GM19240 (cell line): ENCODE results near the gene BFSP1.

Experiments
- DNase-seq: peaks from one replicate; pipeline ENCODE4 v3.0.0; 2011; ENCODE audit warnings: low spot score; ENCODE audit not compliant: insufficient read length

BFSP1 gene

DNA sequence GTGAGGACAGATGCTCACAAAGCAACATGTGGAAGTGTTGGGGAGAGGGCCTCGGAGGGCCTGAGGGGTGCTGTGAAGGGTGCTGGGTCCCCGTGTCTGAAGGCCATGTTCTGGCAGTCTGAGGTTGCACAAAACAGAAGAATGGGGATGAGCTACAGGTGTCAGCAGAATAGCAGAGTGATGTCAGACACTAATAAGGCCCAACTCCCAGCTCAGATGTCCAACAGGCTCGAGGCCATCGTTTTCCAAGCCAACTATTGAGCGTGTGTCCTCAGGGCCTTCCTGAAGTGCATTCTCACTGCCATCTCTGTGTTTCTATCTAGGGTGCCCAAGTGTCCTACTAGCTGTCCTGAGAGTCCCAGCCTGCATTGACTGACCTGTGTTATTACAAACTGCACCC is 7.9 kb downstream of the BFSP1 start:
- no peak for DNase-seq

DNA sequence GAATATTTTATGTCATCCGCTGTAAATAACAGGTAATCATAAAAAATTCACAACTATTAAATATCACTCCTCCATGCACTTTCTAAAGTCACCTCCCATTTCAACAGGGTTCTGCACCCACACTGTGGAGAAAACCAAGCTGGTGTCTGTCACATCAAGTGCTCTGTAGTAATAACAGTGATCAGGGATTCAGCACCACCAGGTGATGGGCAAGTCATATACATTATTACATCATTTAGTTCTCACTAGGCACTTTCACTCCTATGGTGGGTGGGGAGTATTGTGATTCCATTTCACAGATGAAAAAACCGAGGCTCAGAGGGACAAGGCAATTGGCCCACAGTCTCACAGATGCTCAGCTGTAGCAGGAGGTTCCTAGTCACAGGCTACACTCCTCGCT is 8.7 kb downstream of the BFSP1 start:
- no peak for DNase-seq

DNA sequence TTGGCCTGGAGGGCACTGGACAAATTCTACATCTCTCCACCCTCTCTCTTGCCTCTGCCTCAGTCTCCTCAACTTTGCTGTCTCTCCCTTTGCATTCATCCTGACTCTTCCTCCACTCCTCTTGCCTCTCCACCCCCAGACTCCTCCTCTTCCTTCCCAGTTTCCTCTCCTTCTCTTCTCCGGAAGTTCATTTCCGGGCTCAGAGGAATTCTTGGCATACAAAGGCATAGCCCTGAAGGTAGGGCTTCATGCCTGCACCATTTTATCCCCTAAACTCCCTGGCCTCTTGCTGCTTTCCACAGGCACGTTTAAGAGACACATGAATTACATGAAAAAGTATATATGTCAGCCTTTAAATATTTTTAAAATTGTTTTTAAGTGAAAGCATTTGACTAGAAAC is 10.6 kb downstream of the BFSP1 start:
- no peak for DNase-seq

DNA sequence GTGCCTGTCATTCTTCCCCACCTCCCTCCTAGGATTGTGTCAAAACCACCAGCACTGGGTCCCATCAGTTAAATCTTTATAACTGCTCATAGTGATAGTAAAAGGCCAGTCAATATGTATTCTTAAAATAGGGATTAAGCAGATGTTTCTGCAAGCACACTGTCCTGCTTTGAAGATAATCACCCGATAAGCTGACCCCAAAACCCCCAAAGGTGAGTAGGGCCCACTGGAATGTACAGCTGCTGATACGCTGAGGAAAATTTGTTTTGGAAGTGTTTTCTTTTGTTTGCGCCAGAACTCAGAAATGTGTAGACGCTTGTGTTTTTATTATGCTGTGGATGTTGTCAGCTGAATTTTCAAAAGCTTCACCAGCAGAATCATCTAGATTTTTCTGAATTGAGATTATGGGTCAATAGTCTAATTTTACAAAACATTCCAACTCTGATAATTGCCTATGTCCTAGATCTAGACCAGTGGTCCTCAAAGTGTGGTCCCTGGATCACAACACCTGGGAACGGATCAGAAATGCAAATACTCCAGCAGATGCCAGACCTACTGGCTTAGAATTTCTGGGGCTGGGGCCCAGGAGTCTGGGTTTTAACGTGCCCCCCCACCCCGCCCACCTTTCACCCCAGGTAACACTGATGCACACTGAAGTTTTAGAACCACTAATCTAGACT is 11.4 kb downstream of the BFSP1 start:
- DNase-seq: no peak

DNA sequence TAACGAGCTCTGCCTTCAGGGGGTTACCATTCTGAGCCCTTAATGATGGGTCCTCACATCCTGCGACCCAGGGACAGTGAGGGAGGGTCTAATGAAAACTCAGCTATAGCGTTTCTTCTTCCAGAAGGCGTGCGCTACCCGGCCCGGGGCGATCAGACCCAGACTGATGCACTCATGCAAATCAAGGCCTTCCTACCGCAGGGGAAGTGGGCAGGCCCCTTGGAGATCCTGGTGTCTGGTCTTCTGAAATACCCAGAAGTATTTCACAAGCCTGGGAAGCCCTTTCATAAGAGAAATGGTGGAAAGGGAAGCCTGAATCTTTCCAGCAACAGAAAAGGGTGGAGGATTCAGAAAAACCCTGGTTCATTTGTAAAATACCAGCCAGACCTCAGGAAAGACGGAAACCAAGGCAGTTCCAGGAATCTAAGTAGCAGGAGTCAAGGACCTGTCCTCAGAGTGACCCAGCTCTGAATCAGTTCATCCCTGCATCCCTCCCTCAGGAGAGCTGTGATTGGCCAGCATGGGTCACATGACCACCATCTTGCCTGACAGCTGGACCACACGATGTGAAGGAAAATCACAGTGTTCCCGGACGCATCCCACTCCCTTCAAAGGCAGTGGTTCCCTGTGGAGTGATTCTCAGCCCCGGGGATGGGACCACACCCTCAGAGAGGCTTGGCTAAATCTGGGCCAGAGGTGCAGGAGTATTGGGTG is 12.7 kb downstream of the BFSP1 start:
- no peak for DNase-seq

DNA sequence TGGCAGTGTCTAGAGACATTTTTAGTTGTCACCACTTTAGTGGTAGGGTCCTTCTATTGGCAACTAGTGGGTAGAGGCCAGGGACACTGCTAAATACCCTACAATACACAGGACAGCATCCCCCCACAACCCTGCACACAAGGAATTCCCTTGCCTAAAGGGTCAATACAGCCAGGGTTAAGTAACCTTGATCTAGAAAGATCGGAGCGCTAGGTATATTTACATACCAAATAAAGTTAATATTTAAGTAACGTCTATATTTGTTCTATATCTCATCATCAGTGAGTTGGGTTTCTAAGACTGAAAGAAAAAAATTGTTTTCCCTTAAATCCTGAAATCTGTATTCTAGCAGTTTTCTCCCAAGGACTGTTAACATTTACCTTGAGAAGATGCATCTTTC is 16.1 kb downstream of the BFSP1 start:
- DNase-seq: no peak

DNA sequence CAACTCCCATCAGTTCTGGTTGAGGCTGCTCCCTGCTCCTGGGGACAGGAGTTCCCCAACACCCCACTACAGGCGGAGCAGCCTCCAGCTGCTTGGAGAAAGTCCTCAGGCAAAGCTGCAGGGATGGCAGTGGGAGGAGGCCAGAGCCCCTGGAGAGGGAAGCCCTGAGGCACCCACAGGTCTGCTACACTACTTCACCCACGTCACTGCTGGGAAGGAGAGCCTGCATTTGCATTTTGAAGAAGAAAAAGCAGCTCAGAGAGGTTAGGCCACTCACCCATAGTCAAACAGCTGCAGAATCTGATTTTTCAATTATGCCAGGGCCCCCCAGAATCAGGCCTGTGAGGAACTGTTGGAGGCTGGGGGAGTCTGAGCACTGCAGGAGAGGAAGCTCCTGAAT is 17.2 kb downstream of the BFSP1 start:
- no peak for DNase-seq

DNA sequence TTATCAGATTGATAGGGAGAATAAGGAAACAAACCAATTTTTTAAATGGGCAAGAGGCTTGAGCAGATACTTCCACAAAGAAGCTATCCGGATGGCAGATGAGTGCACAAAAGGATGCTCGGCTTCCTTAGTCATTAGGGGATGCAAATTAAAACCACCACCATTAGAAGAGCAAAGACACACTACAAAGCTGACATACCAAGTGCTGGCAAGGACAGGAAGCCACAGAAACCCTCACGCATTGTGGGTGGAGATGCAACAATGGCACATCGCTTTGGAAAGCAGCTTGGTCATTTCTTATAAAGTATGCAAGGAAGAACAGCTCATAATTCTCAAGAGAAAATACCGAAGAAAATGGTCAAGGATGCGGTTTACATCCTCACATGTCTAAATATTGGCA is 19.8 kb downstream of the BFSP1 start:
- no peak for DNase-seq

DNA sequence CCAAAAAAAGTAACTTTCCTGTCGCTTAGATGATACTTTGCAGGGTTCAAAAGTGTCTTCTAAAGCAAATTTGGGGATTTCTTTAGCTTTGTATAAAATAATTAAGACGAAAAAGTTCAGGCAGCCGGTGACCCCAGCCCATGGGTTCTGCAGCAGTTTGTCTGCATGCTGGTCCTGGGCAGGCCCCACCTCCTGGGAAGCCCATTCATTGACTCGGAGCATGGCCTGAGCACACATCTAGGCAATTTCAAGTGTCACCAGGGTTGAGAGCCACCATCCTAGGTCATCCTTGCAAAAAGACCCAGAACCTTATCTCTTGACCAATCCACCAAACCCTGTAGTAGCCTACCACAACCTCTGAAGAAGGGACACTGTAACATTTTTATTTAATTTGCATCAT is 20.6 kb downstream of the BFSP1 start:
- DNase-seq: no peak

DNA sequence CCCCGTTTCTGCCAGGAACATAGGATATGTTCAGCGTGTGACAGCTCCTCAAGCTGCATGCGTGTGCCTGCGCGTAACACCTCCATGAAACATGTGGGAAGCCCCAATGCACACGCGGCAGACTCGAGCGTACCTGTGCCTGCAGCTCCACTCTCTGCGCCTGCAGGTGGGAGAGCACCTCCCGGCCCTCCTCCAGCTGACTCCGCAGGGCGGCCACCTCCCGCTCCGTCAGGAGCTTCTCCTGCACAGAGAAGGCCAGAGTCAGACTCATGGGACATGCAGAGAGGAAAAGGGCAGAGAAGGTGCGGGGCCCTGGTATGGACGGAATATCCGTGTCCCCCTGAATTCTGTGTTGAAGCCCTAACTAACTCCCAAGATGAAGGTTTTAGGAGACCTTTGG is 22.4 kb downstream of the BFSP1 start:
- DNase-seq: no peak

DNA sequence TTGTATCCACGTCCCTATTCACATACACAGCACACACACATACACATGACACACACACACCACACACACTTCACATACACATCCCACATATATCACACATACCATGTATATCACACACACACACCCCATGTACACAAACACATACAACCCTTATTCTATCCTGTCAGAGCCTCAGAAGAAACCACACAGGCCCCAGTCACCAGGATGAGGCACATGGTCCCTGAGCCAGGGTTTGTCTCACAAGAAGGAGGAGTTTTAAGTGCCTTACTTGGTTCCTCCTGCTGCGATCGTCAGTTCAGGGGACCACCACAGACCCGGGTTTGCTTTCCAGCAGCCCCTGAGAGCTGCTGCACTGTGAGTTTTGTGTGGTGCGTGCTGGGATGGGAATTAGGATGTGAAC is 23.6 kb downstream of the BFSP1 start:
- DNase-seq: no peak

DNA sequence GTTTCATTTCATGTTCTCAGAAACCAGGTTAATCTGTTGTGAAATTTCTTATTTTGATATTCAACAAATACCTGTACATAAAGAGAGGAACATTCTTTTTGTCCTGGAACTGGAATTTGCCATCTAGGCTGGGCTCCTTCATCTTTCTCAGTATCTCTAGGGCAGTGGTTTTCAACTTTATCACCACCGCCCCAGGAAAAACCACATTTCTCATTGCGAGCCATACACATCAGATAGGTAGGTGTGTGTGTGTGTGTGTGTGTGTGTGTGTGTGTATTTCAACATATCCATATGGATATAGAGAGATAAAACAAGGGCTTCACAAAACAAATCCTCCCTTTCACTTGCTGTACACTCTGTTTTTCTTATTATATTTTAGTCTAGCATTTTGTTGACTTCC is 24.1 kb downstream of the BFSP1 start:
- DNase-seq: no peak

DNA sequence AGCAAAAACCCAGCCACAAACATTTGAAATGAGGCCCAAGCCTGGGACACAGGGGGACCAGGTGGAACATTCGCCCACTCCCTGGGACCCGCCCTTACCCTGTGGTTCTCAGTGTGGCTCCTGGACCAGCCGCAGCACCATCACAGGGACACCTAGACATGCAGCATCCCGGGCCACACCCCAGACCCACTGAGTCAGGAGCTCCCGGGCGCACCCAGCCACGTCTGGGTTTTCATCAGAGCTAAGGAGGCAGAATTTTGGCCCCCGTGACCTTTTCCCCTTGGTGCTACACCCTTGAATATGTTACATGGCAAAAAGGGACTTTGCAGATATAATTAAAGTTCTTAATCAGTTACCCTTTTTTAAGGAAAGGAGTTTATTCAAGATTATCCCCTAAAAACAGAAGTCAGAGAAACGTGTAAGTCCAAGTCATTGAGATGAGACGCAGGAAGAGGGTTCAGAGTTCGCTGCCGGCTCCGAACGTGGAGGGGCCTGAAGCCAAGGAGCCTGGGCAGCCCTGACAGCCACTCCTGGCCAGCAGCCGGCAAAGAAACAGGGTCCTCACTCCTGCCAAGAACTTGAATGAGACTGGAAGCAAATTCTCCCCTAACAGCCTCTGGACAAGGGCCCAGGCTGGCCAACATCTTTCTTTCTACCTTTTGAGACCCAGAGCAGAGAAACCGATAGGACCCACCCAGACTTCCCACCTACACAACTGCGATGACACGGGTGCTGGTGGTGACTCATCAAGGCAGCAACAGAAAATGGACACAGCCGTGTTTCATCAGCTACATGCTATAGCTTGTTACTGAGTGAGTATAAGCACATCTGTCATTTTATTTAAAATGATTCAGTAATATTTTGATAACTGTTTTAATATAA is 25.3 kb downstream of the BFSP1 start:
- DNase-seq: no peak

DNA sequence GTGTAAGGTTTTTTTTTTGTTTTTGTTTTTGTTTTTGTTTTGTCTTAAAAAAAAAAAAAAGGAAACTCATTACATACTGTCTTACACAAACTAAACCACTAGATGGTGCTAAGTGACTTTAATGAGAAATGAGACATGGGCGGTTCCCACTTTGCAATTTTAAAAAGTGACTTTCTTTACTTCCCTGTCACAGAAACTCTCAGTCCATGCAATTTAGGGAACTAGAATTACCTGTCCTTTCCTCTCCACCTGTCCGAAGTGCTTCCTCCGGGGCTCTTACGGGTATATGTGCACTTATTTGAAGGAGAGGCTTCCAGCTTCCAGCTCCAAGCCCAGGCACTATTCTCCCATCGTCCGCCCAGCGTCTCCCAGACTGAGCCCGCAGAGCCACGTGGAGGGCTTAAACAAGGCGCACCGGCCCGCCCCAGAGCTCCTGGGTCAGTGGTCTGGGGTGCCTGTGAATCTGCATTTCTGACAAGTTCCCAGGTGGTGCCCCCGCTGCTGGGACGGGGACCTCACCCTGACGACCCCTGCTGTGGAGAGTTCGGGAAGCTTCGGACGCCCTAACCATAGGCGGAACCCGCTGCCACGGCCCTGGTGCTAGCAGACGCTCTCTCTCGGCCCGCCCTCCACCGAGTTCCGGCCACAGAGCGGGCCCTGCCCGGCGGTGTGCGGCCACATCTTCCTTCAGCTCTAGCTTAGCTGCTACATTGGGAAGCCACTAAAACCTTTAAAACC is 26.1 kb downstream of the BFSP1 start:
- DNase-seq: no peak

DNA sequence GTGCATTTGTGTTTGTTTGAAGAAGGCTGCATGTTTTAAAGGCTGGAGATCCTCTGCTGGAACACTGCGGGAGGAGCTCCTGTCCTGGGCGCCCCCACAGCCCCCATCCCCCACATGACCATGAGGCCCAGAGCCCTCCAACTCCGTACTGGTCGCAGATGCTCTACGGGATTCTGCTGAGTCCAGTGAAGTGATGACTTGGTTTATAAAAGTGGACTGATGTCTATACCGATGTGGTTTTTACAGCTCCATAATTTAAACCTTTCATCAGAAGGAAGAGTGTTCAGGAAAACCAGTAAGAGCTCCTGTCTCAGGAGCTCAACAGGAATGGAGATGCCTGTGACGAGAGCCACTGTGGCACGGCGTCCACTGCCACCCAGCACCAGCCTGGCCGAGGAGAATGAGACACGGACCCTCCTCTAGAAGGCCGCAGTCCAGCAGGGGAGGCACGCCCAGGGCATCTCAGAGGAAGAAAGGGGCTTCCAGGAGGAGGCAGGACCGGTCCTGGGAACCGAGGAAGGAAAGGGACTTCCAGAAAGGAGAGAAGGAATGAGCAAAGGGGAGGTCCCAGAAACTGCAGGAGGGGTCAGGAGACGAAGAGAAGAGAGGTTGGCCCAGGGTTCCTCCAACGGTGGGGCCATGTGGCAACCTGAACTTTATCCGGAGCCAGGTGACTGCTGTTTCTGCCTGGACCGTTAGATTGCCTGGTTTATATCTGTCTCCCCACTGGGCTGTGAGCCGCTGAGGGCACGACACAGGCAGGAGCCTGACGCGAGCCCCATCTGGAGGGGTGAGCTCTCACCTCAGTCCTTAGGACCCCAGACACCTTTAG is 26.9 kb downstream of the BFSP1 start:
- no peak for DNase-seq

DNA sequence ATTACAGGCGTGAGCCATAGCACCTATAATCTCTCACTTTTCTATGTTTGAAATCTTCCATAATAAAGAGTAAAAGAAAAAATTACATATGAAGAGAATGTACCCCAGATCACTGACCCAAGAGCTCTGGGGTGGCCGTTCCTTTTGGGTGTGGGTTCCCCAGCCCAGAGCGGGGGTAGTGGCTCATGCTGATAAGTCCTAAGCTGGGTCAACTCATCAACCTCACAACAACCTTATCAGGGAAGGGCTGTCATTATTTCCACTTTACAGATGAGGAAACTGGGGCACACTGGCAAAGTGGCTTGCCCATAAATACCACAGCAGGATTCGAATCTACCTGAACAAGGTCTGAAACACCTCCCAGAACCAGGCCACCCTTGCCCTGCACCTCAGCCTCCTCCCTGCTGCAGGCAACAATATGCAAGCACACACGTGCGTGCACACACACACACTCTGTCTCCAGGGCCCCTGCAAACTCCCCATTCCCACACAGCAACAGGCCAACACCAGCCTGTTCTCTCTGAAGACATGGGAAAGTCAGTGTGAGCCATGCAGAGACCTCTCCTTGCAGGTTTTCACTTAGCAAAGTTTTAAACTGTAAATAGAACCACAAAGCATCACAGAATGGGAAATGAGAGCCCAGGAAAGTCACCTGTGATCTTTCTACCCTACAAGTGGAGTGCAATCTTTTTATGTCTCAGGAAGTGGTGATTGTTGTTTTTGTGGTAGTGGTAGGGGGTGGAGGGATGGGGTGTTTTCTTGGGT is 27.7 kb downstream of the BFSP1 start:
- no peak for DNase-seq

DNA sequence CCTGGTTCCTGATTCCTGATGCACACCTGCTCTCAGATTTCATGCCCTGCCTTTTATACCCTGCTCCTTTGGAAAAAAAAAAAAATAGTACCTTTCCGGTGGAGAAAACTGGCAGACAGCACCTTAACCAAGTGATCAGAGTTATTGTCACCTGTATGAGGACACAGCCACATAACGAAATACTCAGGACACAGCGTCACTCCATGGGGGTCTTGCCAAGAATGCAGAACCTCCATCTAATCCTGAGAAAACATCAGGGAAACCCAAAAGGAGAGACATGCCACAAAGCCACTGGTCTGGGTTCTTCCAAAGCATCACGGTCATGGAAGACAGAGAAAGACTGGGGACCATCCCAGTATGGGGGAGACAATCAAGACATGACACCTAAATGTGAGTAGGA is 29.1 kb downstream of the BFSP1 start:
- DNase-seq: no peak

DNA sequence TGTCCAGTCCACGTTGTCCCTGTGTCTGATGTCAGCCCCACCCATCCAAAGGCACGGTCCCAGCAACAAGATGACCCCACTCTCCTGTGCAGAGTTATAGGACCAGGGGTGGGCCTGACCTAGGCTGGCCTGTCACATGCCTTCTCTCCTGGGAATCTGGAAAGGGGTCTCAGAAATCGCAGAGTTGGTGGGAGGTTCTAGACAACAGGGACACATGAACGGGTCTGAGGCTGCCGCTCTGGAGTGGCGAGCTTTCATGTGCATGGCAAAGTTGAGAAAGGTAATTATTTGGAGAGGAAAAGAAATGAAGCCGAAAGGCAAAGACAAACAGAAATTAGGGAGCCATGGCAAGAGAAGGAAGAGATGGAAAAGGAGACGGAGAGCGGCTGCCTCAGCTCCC is 29.5 kb downstream of the BFSP1 start:
- DNase-seq: no peak

DNA sequence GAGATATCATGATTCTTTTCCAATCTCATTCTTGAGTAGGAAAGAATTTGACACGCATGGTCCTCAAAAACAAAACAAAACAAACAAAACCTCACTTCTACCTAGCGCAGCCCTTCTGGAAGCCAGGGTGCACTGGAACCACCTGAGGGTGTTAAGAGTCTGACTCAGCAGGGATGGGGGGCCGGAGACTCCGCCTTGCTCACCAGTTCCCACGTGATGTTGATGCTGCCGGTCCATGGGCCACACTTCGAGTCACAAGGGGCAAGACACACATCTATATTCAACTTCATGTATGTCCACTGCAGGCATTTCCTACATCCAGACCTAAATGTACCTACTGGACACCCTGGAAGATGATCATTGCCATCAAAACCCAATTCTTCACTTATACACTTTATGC is 30.4 kb downstream of the BFSP1 start:
- no peak for DNase-seq

DNA sequence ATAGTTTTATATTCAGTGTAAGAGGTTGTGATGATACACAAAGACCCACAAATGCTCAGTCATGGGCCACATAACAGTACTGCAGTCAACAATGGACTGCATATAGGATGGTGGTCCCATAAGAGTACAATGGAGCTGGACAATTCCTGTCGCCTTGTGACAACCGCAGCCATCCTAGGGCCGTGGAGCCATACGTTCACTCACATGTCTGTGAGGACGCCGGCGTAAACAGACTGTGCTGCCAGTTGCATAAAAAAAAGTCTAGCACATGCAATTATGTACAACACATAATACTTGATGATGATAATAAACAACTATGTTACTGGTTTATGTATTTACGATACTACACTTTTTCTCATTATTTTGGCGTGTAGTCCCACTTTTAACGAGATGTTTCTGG is 30.9 kb downstream of the BFSP1 start:
- no peak for DNase-seq
